ENCODE measurements around the gene MPEG1.

Gene MPEG1, protein sequence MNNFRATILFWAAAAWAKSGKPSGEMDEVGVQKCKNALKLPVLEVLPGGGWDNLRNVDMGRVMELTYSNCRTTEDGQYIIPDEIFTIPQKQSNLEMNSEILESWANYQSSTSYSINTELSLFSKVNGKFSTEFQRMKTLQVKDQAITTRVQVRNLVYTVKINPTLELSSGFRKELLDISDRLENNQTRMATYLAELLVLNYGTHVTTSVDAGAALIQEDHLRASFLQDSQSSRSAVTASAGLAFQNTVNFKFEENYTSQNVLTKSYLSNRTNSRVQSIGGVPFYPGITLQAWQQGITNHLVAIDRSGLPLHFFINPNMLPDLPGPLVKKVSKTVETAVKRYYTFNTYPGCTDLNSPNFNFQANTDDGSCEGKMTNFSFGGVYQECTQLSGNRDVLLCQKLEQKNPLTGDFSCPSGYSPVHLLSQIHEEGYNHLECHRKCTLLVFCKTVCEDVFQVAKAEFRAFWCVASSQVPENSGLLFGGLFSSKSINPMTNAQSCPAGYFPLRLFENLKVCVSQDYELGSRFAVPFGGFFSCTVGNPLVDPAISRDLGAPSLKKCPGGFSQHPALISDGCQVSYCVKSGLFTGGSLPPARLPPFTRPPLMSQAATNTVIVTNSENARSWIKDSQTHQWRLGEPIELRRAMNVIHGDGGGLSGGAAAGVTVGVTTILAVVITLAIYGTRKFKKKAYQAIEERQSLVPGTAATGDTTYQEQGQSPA

DNA sequence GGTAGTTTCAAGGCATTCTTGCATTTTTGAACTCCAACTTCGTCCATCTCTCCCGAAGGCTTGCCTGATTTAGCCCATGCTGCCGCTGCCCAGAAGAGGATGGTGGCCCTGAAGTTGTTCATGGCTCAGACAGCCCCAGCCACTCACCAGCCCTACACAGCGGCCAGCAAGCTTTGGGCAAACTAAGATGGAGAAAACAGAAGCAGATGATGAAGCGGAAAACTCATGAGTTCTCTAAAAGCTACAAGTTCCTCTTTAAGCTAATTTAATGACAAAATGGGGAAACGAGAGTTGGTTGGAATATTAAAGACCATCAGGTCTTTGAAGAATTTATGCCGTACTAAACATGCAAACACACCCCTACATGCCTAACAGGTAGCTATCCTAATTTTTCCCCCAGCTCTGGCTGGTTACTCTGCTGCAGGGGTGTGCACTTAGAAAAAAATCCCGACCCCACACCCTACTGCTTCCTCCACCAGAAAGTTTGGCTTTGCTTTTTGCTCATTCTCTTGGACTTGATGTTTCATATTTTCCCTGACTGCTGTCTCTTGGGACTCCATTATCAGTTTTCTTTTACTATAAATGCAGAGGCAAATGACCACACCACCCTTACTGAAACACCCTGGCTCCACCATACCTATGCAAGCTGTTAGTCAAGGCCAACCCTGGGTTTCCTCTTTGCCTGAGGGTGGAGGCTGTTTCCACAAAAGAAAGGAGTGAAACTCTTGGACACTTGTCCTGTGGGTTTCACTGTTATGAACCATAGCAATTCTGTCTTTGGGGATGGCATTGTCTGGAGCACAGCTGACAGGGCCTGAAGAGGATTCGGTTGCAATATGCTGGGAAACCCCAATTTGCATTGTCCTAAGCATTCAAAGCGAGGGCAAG is at the start of gene MPEG1:
Gene MPEG1, minus strand, starts transcription at position 184 of the 888 bp plus-strand sequence. Its CDS starts 62 bp downstream, at position 122.
- ATAC-seq (no peak), DNase-seq (no peak)

DNA sequence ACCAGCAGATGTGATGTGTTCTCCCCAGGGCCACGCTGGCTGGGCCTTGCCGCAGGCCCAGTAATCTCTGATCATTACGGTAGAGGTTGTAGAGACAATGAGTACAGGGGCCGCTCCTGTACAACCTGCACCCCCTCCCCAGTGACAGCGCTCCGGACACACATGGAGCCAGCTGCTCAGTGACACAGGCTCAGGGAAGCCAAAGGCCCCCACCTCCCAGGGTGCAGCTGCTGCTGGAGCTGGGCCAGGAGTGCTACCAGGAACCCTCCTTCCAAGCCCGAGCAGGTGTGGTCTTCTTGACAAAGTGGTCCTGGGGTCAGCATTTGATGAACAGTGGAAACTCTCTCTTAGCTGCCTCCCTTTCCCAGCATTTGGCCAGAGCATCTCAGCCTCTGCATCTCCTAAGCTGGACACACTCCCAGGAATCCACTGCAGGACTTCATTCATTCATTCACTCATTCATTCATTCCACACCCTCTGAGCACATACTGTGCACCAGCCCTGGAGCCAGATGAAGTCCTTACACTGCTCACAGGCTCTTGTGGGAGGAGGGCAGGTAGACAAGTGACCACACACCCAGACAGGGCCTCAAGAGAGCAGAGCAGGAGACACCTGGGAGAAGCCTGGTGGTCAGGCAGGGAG is 49.6 kb upstream of the MPEG1 start:
- DNase-seq: no peak
- no peak for ATAC-seq

DNA sequence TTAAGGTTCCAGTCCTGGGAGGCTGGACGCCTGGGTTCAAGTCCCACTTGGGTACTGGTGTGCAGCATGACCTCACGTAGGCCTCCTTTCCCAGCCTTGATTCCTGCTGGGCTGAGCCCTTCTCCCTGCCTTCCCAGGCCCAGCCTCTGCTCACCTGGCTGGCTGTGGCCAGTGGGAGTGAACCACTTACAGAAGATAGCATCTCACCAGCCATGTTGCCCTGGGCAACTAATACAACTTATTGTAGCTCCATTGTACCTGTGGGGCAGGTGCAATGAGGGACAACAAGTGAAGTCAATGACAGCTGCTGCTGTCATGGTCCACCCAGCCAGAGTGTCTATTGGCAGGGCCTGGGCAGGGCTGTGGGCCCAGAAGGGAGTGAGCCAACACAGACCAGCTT is 48.4 kb upstream of the MPEG1 start:
- DNase-seq: no peak
- no peak for ATAC-seq

DNA sequence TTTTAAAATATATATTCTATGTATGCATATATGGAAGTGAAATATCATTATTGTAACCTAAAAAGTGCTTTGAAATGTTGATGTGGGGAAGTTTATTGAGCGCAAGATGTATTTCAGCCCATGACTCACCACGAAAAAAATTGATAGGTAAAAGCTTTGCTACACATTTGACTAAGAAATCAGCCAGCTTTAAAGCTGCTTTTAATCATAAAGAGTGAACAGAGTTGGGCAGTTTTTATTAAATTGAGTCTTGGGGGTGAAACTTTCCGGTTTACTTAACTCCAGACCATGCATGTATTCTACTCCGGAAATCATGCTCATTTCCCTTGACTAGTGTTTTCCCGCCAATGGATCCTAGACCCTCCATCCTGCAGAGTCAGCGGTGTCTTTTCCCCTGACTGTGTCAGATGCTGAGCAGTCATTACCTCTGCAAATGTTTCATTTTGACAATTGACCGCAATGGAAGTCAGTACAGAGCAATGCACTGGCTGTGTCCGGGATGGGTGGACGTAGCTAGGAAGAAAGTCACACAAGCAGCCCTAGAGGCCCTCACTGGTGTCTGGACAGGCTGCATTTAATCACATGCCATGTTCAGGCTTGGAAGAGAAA is 47.2 kb upstream of the MPEG1 start:
- no peak for DNase-seq
- no peak for ATAC-seq

DNA sequence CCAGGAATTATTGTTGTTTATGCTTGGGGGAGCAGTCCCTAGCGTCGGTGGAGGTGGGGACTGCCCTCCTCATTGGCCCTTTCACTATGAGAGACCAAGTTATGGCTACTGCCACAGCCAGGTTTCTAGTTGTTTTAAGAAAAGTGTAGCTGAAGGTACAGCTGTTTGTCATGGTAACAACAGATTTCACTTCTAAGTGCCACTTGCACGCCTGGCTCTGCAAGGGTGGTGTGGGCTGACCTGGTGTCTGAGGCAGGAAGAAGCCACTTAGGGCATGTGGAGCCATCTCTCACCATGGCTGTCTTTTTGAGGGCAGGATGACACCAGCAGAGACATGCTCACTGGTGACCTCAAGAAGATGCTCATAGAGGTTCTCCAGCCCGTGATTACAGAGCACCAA is 46.3 kb upstream of the MPEG1 start:
- no peak for DNase-seq
- ATAC-seq: no peak

DNA sequence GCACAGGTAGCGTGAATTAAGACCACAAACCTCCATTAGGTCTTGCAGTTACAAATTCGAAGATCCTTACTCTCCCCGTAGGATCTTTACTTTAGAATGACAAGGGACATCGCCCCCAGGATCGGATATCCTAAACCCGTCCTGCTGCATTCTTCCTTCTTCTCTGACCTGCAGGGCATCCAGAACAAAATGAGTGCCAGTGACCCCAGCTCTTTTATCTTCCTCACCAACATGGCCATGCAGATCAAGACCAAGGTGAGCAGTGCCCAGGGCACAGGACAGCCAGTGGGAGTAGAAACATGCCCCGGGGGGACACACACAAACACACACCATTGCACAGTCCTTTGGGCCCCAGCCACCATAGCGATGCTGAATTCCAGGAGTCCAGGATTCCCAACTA is 42.6 kb upstream of the MPEG1 start:
- no peak for ATAC-seq

DNA sequence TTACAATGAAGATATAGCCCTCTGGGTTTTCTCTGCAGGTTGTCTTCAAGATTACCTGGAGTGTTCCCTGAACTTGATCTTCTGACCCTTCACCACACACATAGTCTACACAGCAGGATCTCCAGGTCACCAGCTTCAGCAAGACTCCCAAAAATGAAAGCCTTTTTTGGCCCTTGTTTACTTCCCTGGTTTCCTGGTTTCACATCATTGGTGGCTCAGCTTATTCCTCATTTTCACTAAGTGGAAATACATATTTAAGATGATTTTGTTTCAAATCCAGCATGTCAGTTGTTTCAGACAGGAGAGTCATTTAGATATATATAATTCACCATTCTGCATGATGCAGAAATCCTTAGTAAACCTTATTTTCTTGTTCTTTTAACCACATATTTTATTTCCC is 41.6 kb upstream of the MPEG1 start:
- DNase-seq (no peak), ATAC-seq (no peak)

More for the DNA sequence above, 42.6 kb upstream of the MPEG1 start:
- DNase-seq: no peak

DNA sequence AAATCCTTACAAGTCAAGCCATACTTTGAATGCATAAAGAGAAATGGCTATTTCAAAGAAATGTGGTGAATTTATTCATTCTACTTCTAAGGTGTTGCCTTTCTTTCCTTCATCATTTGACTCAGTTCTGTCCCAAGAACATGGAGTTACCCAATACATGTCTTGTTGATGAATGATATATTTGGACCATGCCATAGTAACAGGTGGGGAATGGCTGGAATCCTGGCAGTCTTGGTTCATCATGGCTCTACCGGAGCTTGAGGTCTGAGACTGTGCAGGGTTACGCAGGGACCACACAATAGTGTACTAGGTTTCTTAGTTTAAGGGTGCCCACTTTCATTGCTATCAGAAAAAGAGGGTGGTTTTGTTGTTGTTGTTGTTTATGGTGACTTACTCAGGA is 40.3 kb upstream of the MPEG1 start:
- DNase-seq: no peak

DNA sequence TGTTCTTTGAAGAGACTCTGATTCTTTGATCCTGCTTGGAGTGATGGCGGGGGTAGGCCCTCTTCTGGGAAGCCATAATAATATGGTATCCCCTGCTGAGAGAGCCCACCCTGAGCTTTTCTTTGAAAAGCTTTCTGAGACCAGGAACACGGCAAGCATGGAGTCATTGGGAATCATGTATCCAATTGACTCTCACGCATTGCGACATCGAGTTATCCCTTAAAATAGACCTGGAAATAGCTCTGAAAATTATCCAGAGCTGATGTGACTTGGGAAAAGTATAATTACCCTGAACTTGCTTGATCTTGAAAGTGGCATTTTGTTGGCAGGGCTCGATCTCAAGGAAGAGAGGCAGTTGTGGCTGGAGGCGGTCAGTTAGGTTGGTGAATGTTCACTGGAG is 36.8 kb upstream of the MPEG1 start:
- ATAC-seq: no peak
- no peak for DNase-seq

More for the DNA sequence above, 40.3 kb upstream of the MPEG1 start:
- ATAC-seq: no peak

DNA sequence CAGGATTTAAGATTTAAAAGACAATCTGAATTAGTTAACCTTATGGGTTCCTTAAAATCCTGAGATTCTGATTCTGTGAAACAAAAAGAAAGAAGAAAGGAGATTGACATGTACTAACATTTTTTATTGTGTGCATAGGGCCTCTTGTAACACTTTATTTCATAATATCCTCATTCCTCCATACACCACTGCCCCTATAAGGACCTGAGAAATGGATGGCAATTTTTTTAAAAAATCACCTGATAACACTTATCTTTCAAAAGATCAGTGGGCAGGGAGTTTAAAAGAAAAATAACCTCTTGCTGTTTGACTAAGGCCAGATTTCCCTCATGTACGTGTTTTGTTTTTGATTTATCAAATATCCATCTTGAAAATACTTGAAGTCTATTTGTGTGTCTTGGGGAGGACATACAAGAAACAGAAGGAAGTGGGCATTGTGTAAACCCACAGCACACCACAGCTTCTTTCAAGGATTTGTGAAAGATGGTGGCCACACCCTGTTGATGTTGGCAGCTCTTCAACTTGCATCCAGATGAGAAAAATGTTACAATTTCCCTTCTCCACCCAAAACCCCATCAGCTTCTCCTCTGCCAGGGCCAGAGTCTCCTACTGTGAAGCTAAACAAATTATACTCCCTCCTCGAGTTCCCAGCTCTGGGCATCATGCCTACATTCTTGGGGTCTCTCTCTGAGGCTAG is 35.0 kb upstream of the MPEG1 start:
- ATAC-seq: no peak
- DNase-seq: no peak

DNA sequence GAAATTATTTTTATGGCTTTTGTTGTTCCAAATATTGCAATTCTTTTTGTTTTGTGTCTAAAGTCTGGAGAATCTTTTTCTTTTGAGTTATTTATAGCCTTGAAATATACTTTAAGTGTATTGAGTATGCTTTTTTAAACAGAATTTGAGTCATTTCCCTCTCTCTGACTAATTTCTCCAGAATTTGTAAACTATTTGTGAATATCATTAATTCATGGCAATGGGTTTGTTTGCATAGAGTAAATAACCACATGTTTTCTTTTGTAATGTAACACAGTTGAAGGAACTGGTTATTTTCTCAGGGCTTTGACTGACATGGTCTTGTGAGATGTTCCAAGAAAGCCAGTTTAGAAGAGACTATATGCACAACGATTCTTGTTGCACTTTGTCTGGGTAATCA is 30.9 kb upstream of the MPEG1 start:
- DNase-seq: no peak
- ATAC-seq: no peak

DNA sequence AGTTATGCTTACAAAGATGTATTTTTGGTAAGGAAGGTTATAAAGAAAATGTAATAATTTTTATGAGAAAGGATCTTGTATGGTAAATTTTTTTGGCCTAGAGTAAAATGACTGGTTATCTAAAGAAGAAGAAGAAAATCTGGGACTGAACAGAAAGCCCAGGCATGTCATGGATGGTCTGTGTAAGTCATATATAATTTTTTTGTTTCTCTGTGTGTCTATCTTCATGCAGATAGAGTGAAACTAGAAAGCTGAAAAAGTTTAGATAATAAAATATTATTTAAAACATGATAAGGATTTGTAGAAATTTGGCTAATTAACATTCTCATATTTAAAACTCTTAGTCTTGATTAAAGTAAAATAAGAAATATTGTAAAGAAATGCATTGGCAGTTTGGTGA is 27.6 kb upstream of the MPEG1 start:
- DNase-seq (no peak), ATAC-seq (no peak)

DNA sequence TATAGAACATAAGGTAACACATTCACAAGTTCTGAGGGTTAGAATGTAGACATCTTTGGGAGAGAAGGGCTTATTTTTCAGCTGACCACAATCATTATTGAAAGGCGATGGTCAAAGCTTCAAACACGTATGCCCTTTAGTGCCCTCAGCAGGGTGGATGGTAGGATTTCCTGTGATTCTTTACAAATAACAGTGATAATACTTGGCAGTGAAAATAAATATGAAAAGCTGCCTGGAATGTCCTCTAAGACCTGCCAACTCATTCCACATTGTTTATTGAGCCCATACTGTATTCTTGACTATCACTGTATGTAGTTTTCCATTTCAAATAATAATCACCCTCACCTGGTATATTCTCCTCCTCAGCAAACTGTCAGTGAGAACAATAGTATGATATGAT is 13.7 kb upstream of the MPEG1 start:
- ATAC-seq: no peak
- DNase-seq: no peak

DNA sequence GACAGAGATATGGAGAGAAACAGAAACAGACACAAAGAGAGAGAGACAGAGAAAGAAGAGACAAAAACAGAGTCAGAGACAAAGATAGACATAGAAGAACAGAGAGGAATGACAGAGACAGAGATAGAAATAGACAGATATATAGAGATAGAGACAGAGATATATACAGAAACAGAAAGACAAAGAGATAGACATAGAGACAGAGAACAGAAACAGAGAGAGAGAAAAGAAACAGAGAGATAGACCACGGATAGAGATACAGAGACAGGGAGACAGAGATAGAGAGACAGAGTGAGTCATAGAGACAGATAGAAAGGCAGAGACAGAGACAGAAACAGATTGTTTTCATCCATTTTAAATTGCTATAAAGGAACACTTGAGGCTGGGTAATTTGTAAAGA is 12.3 kb upstream of the MPEG1 start:
- DNase-seq (no peak), ATAC-seq (no peak)

DNA sequence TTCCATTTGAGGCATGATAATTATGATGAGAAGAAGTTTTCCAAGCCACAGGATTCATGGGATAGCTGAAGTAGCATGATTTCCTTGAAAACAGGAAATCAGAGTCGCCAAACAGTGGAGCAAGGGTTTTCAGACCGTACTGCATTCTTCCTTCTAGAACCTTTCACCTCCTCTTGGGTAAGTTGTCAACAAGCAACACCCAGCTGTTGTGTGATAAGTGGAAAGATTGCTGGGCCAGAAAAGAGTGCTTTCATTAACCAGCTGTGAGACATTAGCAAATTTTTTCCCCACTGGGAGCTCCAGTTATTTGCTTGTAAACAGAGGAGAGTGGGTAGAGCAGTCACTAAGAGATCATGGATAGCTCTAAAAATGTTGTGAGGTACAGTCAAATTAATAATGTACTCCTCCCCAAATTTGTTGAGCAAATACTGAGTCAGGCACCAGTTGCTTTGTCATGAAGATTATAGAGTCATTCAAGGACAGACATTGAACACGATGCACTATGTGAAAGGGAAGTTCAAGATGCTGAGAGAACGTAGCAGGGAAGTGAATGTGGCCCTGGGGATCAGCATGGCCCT is 11.7 kb upstream of the MPEG1 start:
- ATAC-seq (peak; percentile 14), DNase-seq (no peak)

DNA sequence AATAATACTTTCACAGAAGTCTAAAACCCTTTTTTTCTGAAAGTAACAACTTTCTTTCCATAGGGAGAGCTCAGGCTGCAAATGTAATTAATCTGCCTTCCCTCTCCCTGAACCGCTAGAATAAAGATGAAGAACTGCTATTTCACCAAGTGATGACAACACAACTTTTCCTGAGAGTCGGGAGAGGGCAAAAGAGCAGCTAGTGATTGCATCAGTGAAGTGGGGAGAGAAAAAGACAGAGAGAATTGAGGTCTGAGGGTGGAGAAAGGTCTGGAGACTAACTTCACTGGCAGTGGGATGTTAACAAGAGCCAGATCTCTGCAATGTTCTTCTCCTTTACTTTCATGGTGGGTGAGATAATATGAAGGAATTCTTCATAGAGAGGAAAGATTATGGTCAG is 10.9 kb upstream of the MPEG1 start:
- DNase-seq (no peak), ATAC-seq (no peak)

DNA sequence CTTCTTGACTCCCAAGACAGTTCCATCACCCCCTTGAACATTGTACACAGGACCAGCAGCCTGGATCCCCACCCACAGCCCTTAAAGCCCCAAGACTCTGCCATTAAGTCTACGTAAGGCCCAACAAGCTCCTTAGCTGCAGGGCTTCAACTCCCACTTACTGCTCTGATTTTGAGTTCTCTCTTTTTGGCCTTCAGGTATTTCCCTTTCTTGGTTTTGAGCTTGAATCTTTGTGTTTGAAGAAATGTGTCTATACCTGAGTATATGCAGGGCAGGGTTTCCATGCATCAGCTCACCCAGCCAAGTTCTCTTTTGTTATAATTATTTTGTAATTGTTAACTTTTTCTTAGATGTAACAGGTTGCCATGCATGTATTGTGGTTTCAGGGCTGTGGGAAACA is 10.4 kb upstream of the MPEG1 start:
- ATAC-seq (no peak), DNase-seq (no peak)

DNA sequence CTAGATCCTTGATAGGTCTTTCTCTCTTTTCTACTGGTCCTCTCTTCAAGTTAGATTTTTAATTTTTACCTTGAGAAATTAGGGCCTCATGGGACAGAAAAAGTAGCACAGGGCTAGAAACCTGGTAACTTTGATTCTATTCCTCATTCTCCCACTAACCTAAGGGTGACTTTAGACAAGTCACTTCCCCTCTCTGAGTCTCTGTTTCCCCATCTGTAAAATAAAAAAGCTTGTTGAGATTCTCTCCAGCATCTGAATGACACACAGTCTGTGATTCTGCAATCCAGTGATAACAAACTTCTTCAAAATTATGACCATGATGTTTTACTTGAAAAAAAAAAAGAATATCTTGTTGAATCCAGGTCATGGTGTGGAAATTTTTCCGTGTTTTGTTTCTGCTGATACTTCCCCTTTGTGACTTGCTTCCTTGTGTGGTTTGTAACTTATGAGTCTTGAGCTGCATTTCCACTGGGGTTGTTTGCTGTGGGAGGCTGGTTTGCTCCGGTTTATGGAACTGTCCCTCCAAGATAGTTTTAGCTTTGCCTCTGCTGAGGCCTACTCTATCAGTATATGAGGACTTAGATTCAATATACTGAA is 9.8 kb upstream of the MPEG1 start:
- ATAC-seq: no peak
- no peak for DNase-seq

DNA sequence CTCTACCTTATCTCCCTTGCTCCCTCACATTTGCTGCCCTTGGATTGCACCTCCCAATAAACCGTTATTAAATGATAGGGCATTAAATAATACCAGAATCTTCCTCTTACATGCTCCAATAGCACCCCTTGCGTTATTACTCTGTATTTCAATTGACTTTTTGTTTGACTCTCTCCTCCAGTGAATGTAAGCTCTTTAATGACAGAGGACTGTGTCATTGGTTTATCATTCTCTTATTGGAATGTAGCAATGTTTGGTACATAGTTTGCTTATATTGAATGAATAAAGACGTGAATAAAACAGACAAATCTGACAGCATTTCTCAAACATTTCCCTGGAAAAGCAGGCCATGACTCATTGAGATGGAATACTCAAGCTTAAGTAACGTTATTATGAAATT is 8.7 kb upstream of the MPEG1 start:
- ATAC-seq: no peak
- no peak for DNase-seq

DNA sequence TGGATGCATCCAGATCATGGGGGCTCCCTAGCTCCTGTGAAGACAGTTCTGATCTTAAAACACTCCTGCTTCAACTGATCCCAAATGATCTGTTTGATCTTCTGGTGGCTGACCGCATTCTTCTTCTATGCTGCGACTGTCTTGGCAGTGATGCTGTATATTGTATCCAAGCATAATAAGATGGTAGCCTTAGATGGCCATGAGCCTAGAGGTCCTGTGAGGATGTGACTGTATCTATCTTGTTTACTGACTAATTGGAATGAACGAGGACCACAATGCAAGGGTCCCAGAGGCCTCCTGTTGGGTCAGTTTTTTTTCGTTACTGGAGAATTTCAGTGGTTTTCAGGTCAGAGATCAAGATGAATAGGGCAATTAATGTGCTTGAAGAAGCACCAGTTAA is 7.1 kb upstream of the MPEG1 start:
- ATAC-seq (no peak), DNase-seq (no peak)
